HUES6 (cell line): ENCODE measurements around the gene SPC25.

Source experiments
- H3K27ac ChIP-seq: 2 replicates; pipeline ENCODE4 v1.7.0; 2013; ENCODE audit warnings: low read depth, mild to moderate bottlenecking, low read length, inconsistent platforms
- H3K27me3 ChIP-seq: 2 replicates; pipeline ENCODE4 v1.6.1; 2013; ENCODE audit warnings: low read length; ENCODE audit not compliant: control insufficient read depth, insufficient read depth
- H3K36me3 ChIP-seq: 2 replicates; pipeline ENCODE4 v1.6.1; 2013; ENCODE audit warnings: low read length; ENCODE audit not compliant: control insufficient read depth, insufficient read depth
- H3K4me1 ChIP-seq: 2 replicates; pipeline ENCODE4 v1.6.1; 2013; ENCODE audit warnings: low read length; ENCODE audit not compliant: control insufficient read depth, insufficient read depth
- H3K4me3 ChIP-seq: 2 replicates; pipeline ENCODE4 v1.5.1; 2013; ENCODE audit warnings: low read depth, low read length
- H3K9ac ChIP-seq: one replicate; pipeline ENCODE4 v1.6.1; 2013; ENCODE audit warnings: mild to moderate bottlenecking, low read length
- H3K9me3 ChIP-seq: 2 replicates; pipeline ENCODE4 v1.6.1; 2013; ENCODE audit warnings: low read depth, low read length; ENCODE audit not compliant: control insufficient read depth, insufficient read depth

The SPC25 gene

DNA sequence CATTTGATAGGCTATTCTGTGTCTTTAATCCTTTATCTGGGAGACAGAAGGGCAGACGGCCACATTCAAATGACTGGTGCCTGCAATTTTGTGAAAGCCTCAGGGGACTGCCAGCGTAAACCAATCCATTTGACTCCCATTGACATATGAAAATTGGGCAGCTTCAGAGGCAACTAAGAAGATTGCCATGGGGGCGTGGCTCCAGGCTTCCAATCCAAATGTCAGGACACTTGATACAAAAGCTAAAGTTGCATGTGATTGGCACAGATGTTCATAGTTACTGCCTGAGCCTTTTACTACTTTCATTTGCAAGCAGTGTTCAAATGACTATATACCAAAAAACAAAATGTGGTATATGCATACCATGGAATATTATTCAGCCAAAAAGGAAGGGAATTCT lies 42.0 kb downstream of the SPC25 start:
- Histone ChIP-seq H3K4me1 (0 out of 2 replicates have a peak, but pooled peaks cover 4% of the 10 kb centered on the region), H3K9ac (no peak overlapping the region), H3K27ac (no peak overlapping the region), H3K27me3 (no peaks in the 10 kb centered on the region), H3K36me3 (peaks cover 9% of the 10 kb centered on the region; the same call in 1 of the 2 replicates), H3K4me3 (no peak overlapping the region), H3K9me3 (no peaks in the 10 kb centered on the region)

DNA sequence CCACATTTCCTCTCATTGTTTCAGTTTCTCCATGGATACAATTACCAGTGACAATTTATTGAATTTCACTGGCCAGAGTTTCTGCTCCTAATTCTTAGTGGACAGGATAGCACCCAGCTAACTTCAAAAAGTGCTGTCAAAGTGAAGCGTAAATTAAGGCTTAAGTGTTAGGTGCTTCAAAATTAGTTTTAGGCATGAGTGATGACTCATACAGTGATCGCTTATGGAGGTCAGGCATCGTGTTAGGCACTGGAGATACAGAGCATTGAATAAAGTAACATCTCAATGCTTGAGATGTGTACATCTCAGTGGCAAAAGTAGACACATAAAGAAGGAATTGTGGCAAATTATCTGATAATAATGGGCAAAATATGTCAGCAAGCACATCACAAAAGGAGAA lies 47.0 kb downstream of the SPC25 start:
- Histone ChIP-seq H3K27me3 (no peaks in the 10 kb centered on the region), H3K27ac (no peak overlapping the region), H3K4me1 (0 out of 2 replicates have a peak, but pooled peaks cover 4% of the 10 kb centered on the region), H3K9ac (no peak overlapping the region), H3K36me3 (no peaks in the 10 kb centered on the region), H3K9me3 (no peaks in the 10 kb centered on the region), H3K4me3 (no peak overlapping the region)

DNA sequence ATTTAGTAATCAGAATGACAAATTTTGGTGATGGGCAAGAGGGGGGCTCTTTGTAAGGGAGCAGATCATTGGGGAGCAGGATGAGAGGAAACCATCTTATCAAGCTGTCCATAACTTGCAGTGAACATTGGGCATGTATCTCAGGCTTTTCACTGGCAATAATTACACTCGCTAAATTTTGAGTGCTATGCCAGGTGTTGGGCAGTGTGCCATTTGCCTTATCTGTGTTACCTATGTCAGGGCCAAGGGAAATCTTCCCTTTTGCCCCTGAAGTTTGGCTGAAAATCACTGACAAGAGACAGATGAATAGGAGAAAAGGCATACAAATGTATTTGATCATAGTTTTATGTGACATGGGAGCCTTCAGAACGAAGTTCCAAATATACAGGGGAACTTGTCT lies 48.8 kb downstream of the SPC25 start:
- Histone ChIP-seq H3K9ac (no peak overlapping the region), H3K27ac (no peak overlapping the region), H3K36me3 (no peaks in the 10 kb centered on the region), H3K4me1 (0 out of 2 replicates have a peak, but pooled peaks cover 4% of the 10 kb centered on the region), H3K27me3 (no peaks in the 10 kb centered on the region), H3K4me3 (no peak overlapping the region), H3K9me3 (no peaks in the 10 kb centered on the region)

DNA sequence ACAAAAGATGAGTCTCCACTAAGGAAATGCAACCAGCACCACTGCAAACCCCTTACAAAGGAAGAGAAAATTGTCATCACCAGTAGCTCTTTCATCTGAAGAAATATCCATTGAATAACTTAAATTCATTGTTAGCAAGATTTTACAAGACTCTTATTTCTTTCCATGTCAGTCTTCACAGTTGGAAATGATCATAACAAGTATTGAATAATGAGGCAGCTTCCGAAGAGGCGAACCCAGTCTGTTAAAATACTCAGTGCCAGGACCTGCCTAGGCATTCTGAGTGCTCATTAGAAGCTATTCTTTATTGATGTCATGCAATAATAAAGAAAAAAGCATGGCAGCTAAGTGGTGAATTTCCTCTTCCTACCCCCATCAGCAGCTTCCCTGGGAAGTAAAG lies 54.3 kb downstream of the SPC25 start:
- no peaks in the 10 kb centered on the region for H3K27me3 ChIP-seq
- H3K9ac ChIP-seq = no peak overlapping the region

DNA sequence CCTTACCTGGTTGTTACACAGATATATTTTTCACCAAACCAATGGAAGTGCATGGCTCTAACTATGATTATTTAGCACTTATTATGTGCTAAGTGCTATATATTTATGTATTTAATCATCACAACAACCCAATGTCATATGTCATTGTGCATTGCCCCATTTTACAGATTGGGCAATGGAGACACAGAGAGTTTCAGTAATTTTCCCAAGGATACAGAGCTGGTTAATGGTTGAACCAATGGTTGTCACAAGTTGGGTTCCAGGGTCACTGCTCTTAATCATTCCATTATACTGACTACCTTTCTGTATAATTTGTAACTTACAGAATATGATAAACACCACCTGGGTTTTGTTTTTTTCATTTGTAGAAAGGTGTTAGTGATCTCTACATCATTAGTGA lies 58.6 kb downstream of the SPC25 start:
- peaks cover 8% of the 10 kb centered on the region for H3K9me3 ChIP-seq
- H3K36me3 ChIP-seq = no peaks in the 10 kb centered on the region
- H3K27me3 ChIP-seq = no peaks in the 10 kb centered on the region
- no peak overlapping the region for H3K27ac ChIP-seq
- H3K4me3 ChIP-seq = no peak overlapping the region
- no peak overlapping the region for H3K9ac ChIP-seq
- H3K4me1 ChIP-seq = no peaks in the 10 kb centered on the region

More for the DNA sequence above, 54.3 kb downstream of the SPC25 start:
- Histone ChIP-seq H3K4me1 (no peaks in the 10 kb centered on the region), H3K36me3 (no peaks in the 10 kb centered on the region), H3K27ac (no peak overlapping the region), H3K4me3 (no peak overlapping the region), H3K9me3 (peaks cover 6% of the 10 kb centered on the region)

DNA sequence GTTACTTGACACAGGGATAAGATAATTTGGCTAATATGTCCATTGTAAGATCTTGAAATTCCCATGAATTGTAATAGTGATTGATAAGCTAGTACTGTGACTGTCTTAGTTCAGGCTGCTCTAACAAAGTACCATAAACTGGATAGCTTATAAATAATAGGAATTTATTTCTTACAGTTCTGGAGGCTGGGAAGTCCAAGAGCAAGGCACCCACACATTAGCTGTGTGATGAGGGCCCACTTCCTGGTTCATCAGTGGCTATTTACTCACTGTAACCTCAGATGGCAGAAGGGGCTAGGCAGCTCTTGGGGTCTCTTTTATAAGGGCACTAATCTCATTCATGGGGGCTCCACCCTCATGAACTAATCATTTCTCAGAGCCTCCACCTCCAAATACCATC lies 59.3 kb downstream of the SPC25 start:
- Histone ChIP-seq H3K27ac (no peak overlapping the region), H3K27me3 (no peaks in the 10 kb centered on the region), H3K4me3 (no peak overlapping the region), H3K36me3 (no peaks in the 10 kb centered on the region), H3K4me1 (no peaks in the 10 kb centered on the region), H3K9me3 (peaks cover 8% of the 10 kb centered on the region), H3K9ac (no peak overlapping the region)

DNA sequence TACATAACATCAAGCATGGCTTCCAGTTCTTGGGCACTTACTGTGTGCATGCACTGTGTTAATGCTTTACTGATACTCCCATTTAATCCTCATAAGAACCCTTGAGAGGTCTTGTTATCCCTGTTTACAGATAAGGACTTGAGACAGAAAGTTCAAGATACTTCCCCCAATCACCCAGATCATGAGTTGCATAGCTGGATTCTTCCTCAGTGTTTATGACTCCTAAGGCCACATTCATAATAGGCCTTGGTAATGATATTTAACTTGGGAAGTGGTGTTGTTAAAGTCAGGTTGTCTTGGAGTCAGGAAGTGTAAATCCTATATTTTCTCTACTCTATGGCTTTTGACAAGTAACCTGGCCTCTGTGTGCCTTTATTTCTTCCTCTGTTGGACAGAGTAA lies 65.1 kb downstream of the SPC25 start:
- no peak overlapping the region for H3K9ac ChIP-seq
- no peaks in the 10 kb centered on the region for H3K4me1 ChIP-seq
- H3K4me3 ChIP-seq = no peak overlapping the region
- H3K27me3 ChIP-seq = no peaks in the 10 kb centered on the region
- H3K27ac ChIP-seq = no peak overlapping the region
- H3K36me3 ChIP-seq = no peaks in the 10 kb centered on the region
- no peaks in the 10 kb centered on the region for H3K9me3 ChIP-seq

DNA sequence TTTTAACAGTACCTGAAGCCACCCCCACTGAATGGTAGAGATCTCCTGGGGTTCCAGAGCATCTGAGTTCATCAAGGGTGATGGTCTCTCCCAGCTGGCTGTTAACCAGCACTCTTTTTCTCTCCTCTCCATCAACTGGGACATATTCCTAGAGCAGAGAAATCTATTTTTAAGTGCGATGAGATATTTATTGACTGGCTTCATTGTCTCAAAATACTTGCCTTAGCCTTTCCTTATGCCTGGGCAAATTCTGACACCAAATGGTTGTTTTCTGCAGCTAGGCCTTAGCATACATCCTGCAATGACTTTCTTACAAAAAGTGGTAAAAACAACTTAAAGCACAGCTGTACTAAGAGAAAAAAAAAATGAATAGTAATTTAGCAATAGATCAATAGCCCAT lies 68.2 kb downstream of the SPC25 start:
- H3K27me3 ChIP-seq = no peaks in the 10 kb centered on the region
- no peak overlapping the region for H3K4me3 ChIP-seq
- no peaks in the 10 kb centered on the region for H3K36me3 ChIP-seq
- no peak overlapping the region for H3K9ac ChIP-seq
- H3K27ac ChIP-seq = no peak overlapping the region
- H3K4me1 ChIP-seq = peaks cover 6% of the 10 kb centered on the region; the same call in 1 of the 2 replicates
- no peaks in the 10 kb centered on the region for H3K9me3 ChIP-seq

DNA sequence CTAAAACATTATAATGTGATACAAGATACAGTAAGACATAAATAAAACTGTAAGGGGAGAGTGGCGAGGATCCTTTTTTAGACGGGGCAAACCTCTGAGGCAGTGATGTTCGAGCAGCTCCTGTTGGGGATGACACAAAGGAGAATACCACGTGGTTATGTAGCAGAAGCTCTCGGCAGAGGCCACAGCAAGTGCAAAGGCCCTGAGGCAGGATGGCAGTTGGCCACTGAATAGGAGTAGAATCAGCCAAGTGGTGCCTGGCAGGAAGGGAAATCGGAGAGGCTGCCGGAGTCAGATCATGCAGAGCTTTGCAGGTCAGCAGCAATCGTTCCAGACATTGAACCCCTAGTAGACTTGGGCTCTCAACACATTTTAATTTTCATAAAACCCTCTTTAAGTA lies 68.7 kb downstream of the SPC25 start:
- H3K9me3 ChIP-seq = no peaks in the 10 kb centered on the region
- H3K27ac ChIP-seq = no peak overlapping the region
- H3K9ac ChIP-seq = no peak overlapping the region
- no peaks in the 10 kb centered on the region for H3K27me3 ChIP-seq
- H3K4me3 ChIP-seq = no peak overlapping the region
- no peaks in the 10 kb centered on the region for H3K36me3 ChIP-seq
- H3K4me1 ChIP-seq = peaks cover 6% of the 10 kb centered on the region; the same call in 1 of the 2 replicates
